ENCODE measurements around the gene PPP2R5C.

- TF ChIP-seq, protein P1, sequence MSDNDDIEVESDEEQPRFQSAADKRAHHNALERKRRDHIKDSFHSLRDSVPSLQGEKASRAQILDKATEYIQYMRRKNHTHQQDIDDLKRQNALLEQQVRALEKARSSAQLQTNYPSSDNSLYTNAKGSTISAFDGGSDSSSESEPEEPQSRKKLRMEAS (IDR thresholded peaks at IDR 0.05), result no peak
- TF ChIP-seq ZBTB7A (IDR thresholded peaks at IDR 0.05; ENCODE audit: low read depth) (no peak), CREB1 (IDR thresholded peaks at IDR 0.05; ENCODE audit: low read depth) (no peak), TAF1 (IDR thresholded peaks at IDR 0.05; ENCODE audit: low read depth) (no peak), EP300 (IDR thresholded peaks at IDR 0.05; ENCODE audit: borderline replicate concordance) (no peak), RAD21 (IDR thresholded peaks at IDR 0.05; ENCODE audit: low read depth) (no peak), REST (IDR thresholded peaks at IDR 0.05; ENCODE audit: low read depth) (no peak), YY1 (IDR thresholded peaks at IDR 0.05; ENCODE audit: low read depth) (no peak), FOXM1 (IDR thresholded peaks at IDR 0.05; ENCODE audit: borderline replicate concordance, low read depth) (no peak), USF1 (IDR thresholded peaks at IDR 0.05) (no peak), CEBPB (IDR thresholded peaks at IDR 0.05) (no peak), NFIC (IDR thresholded peaks at IDR 0.05) (no peak), EGR1 (IDR thresholded peaks at IDR 0.05) (no peak), TEAD4 (IDR thresholded peaks at IDR 0.05) (no peak)
Measured at GRCh38 chr14:101834800-101835547, 73.5 kb downstream of the PPP2R5C start.
